ENCODE data around the gene TMEM271.
"Not testable (repeated sequence)": the region's sequence is repeated elsewhere in the genome, so short reads cannot be mapped to it uniquely, and the experiment has no call there.

The TMEM271 gene

GRCh38 chr4:567457-568350, 8.4 kb downstream of the TMEM271 start:
- TF ChIP-seq SPI1 (IDR thresholded peaks at IDR 0.05; ENCODE audit: borderline replicate concordance, low read depth), result no peak
- no peak for TF ChIP-seq CTCF (IDR thresholded peaks at IDR 0.05; ENCODE audit: insufficient read depth, low read length)
- no peak for TF ChIP-seq GABPA (IDR thresholded peaks at IDR 0.05; ENCODE audit: low read depth)
- TF ChIP-seq POLR2AphosphoS5 (IDR thresholded peaks at IDR 0.05; ENCODE audit: low read depth), result no peak
- no peak for TF ChIP-seq REST (IDR thresholded peaks at IDR 0.05; ENCODE audit: insufficient replicate concordance, low read depth)
- no peak for DNase-seq (ENCODE audit: low read depth in 1 of 2, low spot score in 1 of 2)
- no peak overlapping the region for H3K4me3 ChIP-seq (replicated peaks; ENCODE audit: insufficient read depth, low read length)
- no peak overlapping the region for H3K27ac ChIP-seq (replicated peaks)
- no peaks in the 10 kb centered on the region for H3K27me3 ChIP-seq (ENCODE audit: insufficient read depth, poor library complexity, severe bottlenecking)

DNA sequence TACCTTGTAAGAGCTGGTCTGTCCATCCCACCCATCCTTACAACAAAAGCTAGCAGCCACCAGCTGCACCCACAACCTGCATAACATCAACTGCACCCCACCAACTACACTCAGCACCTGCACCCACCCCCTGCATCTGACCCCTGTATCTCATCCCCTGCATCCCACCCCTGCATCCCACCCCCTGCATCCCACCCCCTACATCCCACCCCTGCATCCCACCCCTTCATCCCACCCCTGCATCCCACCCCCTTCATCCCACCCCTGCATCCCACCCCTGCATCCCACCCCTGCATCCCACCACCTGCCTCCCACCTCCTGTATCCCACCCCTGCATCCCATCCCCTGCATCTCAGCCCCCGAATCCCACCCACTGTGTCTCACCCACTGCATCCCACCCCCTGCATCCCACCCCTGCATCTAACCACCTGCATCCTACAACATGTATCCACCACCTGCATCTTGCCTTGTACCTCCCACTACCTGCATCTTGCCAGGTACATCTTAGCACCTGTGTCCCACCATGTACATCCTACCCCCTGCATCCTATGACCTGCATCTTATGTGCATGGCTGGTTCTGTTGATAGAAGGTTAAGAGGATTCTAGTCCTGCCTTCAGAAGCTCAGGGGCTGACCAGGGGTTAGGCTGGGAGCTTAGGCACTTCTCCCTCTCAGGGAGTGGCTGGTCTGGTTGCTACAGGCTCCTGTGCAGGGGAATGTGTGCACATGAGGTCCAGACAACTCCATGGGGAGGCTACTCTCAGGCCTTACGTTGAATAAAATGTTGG, 9.4 kb downstream of the TMEM271 start:
- TF ChIP-seq SPI1 (IDR thresholded peaks at IDR 0.05; ENCODE audit: borderline replicate concordance, low read depth) (no peak), CTCF (IDR thresholded peaks at IDR 0.05; ENCODE audit: insufficient read depth, low read length) (no peak), GABPA (IDR thresholded peaks at IDR 0.05; ENCODE audit: low read depth) (no peak), REST (IDR thresholded peaks at IDR 0.05; ENCODE audit: insufficient replicate concordance, low read depth) (no peak), POLR2AphosphoS5 (IDR thresholded peaks at IDR 0.05; ENCODE audit: low read depth) (no peak)
- Histone ChIP-seq H3K27ac (replicated peaks) (no peak overlapping the region), H3K27me3 (ENCODE audit: insufficient read depth, poor library complexity, severe bottlenecking) (no peaks in the 10 kb centered on the region), H3K4me3 (replicated peaks; ENCODE audit: insufficient read depth, low read length) (no peak overlapping the region)
- no peak for DNase-seq (ENCODE audit: low read depth in 1 of 2, low spot score in 1 of 2)

DNA sequence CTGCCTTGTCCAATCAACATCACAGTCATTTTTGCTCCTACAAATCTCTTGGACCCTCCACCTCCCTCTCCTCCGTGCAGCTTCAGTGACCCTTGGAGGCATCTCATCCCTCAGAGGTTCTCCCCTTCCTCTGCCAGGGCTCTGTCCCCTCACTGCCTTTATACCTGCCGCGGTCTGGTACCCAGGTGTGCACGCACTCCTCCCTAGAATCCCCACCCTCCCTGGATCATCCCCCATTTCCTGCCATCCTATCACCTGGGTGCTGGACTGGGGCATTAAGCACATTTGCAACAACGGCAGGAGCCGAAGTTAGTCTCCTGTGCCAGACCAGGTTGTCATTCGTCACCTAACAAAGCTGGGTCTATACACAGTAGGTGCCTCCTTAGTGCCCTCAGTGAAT, 10.1 kb downstream of the TMEM271 start:
- no peaks in the 10 kb centered on the region for H3K27me3 ChIP-seq (ENCODE audit: insufficient read depth, poor library complexity, severe bottlenecking)
- DNase-seq (ENCODE audit: low read depth in 1 of 2, low spot score in 1 of 2), result no peak
- no peak overlapping the region for H3K4me3 ChIP-seq (replicated peaks; ENCODE audit: insufficient read depth, low read length)
- TF ChIP-seq POLR2AphosphoS5 (IDR thresholded peaks at IDR 0.05; ENCODE audit: low read depth) (no peak), GABPA (IDR thresholded peaks at IDR 0.05; ENCODE audit: low read depth) (no peak), CTCF (IDR thresholded peaks at IDR 0.05; ENCODE audit: insufficient read depth, low read length) (no peak), REST (IDR thresholded peaks at IDR 0.05; ENCODE audit: insufficient replicate concordance, low read depth) (no peak), SPI1 (IDR thresholded peaks at IDR 0.05; ENCODE audit: borderline replicate concordance, low read depth) (no peak)
- no peak overlapping the region for H3K27ac ChIP-seq (replicated peaks)

- H3K4me3 ChIP-seq (replicated peaks; ENCODE audit: insufficient read depth, low read length); DNase-seq (ENCODE audit: low read depth in 1 of 2, low spot score in 1 of 2); H3K27ac ChIP-seq (replicated peaks); H3K27me3 ChIP-seq (ENCODE audit: insufficient read depth, poor library complexity, severe bottlenecking): not testable (repeated sequence)
Measured at GRCh38 chr4:565614-566013, 10.5 kb downstream of the TMEM271 start.

DNA sequence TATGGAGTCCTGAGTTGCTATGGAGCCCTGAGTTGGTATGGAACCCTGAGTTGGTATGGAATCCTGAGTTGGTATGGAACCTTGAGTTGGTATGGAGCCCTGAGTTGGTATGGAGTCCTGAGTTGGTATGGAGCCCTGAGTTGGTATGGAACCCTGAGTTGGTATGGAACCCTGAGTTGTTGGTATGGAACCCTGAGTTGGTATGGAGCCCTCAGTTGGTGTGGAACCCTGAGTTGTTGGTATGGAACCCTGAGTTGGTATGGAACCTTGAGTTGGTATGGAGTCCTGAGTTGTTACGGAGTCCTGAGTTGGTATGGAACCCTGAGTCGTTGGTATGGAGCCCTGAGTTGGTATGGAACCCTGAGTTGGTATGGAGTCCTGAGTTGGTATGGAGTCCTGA, 13.6 kb downstream of the TMEM271 start:
- H3K27ac ChIP-seq (replicated peaks); H3K4me3 ChIP-seq (replicated peaks; ENCODE audit: insufficient read depth, low read length); H3K27me3 ChIP-seq (ENCODE audit: insufficient read depth, poor library complexity, severe bottlenecking); DNase-seq (ENCODE audit: low read depth in 1 of 2, low spot score in 1 of 2): not testable (repeated sequence)

Data from HL-60 (cell line).